Loucy (cell line): ENCODE data around the gene VKORC1.

Source experiments
- CTCF ChIP-seq: fragments of 200-600 bp; sonication (generic); conservative IDR thresholded peaks from 2 replicates; pipeline ENCODE4 v1.5.1; 2014; ENCODE audit warnings: mild to moderate bottlenecking, antibody characterized with exemption, low read length
- EZH2phosphoT487 ChIP-seq: fragments of 200-600 bp; IDR thresholded peaks from 2 replicates; pipeline ENCODE4 v1.6.1; 2018; ENCODE audit warnings: antibody characterized with exemption, mild to moderate bottlenecking, moderate library complexity, borderline replicate concordance

- TF ChIP-seq EZH2phosphoT487 (no peak), CTCF (no peak)
Observed at GRCh38 chr16:31073142-31073969, 21.2 kb downstream of the VKORC1 start.
